K562 (cell line): ENCODE data around the gene MYCL. TPM values are rescaled to one million over a fixed set of nuclear protein-coding genes. Genes with fewer than 3 reads are reported as not detected.

Experiments
- ATAC-seq: fragments of 200-7000 bp; cut with Tn5 transposase; 3 replicates; pipeline ENCODE4 v1.9.1; 2020; ENCODE audit warnings: moderate library complexity
- BruUV-seq: library from RNA; stranded (reverse); fragments of 400-500 nt; replicated peaks from 2 replicates; lab custom pipeline; 2021; lab: Mats Ljungman, UMichigan
- CTCF ChIA-PET: fragments of 300-600 bp; formaldehyde crosslinking; extraction: SDS; loops from one replicate; lab custom pipeline; 2021; ENCODE audit warnings: low intra/inter-chr PET ratio; lab: Yijun Ruan, JAX
- POLR2A ChIA-PET: fragments of 300-600, 350-650 bp; sonication (Branson Sonifier 250); formaldehyde crosslinking; extraction: SDS; loops from one replicate; lab custom pipeline; 2021; ENCODE audit warnings: antibody characterized with exemption, inconsistent platforms; lab: Yijun Ruan, JAX
- DNase-seq, 4 experiments: peaks; one replicate each; pipeline versions ENCODE4 v3.0.0 to v3.0.0-alpha.2; 2011 to 2018; ENCODE audit warnings: low spot score in 3 of 4, mixed read lengths in 3 of 4; ENCODE audit errors: extremely low read depth in 1 of 4
- FAIRE-seq: peaks from 2 replicates; lab custom pipeline; 2011; peaks lifted over from hg19 to GRCh38; lab: Jason Lieb, UNC
- H2AFZ ChIP-seq: 2 replicates; pipeline ENCODE4 v1.6.0; 2011; ENCODE audit warnings: low read depth, low read length, control low read depth, inconsistent platforms
- H3K27ac ChIP-seq: fragments of 200-600 bp; 3 replicates; pipeline ENCODE4 v1.8.0; 2011; ENCODE audit warnings: low read depth, mild to moderate bottlenecking, control low read depth, inconsistent platforms, low read length, moderate library complexity, mixed read lengths; ENCODE audit errors: extremely low read depth
- H3K27me3 ChIP-seq, 2 experiments: fragments of 300-600 bp in 1 of 2; 2 replicates in 1 of 2; 3 replicates in 1 of 2; pipeline versions ENCODE4 v1.6.0 to v1.8.0; 2011; ENCODE audit warnings: inconsistent platforms in 2 of 2, low read length in 2 of 2, mild to moderate bottlenecking in 1 of 2, mixed read lengths in 1 of 2, moderate library complexity in 1 of 2; ENCODE audit not compliant: control insufficient read depth in 2 of 2, insufficient read depth in 2 of 2
- H3K36me3 ChIP-seq: fragments of 300-600 bp; 3 replicates; pipeline ENCODE4 v1.8.0; 2011; ENCODE audit warnings: mild to moderate bottlenecking, low read length, inconsistent platforms; ENCODE audit not compliant: control insufficient read depth, insufficient read depth
- H3K4me1 ChIP-seq, 2 experiments: fragments of 200-600 bp in 1 of 2; replicated peaks in 1 of 2; 2 replicates in 1 of 2; 3 replicates in 1 of 2; pipeline versions ENCODE4 v1.5.1 to v1.8.0; 2011; ENCODE audit warnings: inconsistent platforms in 2 of 2, low read length in 2 of 2, mild to moderate bottlenecking in 1 of 2, mixed read lengths in 1 of 2, moderate library complexity in 1 of 2; ENCODE audit not compliant: control insufficient read depth in 2 of 2, insufficient read depth in 2 of 2
- H3K4me2 ChIP-seq: 2 replicates; pipeline ENCODE4 v1.6.1; 2011; ENCODE audit warnings: low read length, control low read depth, inconsistent platforms, mixed read lengths; ENCODE audit not compliant: insufficient read depth
- H3K4me3 ChIP-seq: fragments of 200-600 bp; sonication (generic), shearing (Covaris generic); 2 replicates; pipeline ENCODE4 v1.5.1; 2016; ENCODE audit warnings: control low read depth, inconsistent platforms
- H3K79me2 ChIP-seq: fragments of 200-600 bp; 3 replicates; pipeline ENCODE4 v1.8.0; 2011; ENCODE audit warnings: low read length, inconsistent platforms; ENCODE audit not compliant: control insufficient read depth, insufficient read depth
- H3K9ac ChIP-seq, 2 experiments: 2 replicates each; pipeline versions ENCODE4 v1.6.0 to v1.6.1; 2011; ENCODE audit warnings: low read depth in 2 of 2, low read length in 2 of 2, control low read depth in 1 of 2, inconsistent platforms in 1 of 2, mild to moderate bottlenecking in 1 of 2, mixed read lengths in 1 of 2; ENCODE audit not compliant: insufficient read depth in 1 of 2
- H3K9me1 ChIP-seq: one replicate; pipeline ENCODE4 v1.6.0; 2011; ENCODE audit warnings: inconsistent platforms, mild to moderate bottlenecking, low read length, moderate library complexity; ENCODE audit not compliant: control insufficient read depth, insufficient read depth
- H3K9me3 ChIP-seq: replicated peaks from 2 replicates; pipeline ENCODE4 v1.5.1; 2011; ENCODE audit warnings: low read depth, low read length, inconsistent platforms; ENCODE audit not compliant: control insufficient read depth, insufficient read depth
- H4K20me1 ChIP-seq: replicated peaks from 2 replicates; pipeline ENCODE4 v1.6.1; 2011; ENCODE audit warnings: low read length, inconsistent platforms, mixed read lengths; ENCODE audit not compliant: control insufficient read depth, insufficient read depth
- CHAMP1 ChIP-seq: fragments of 450-650 bp; IDR thresholded peaks from 2 replicates; pipeline ENCODE4 v1.6.1; 2016; ENCODE audit warnings: mild to moderate bottlenecking
- ETS2 ChIP-seq: IDR thresholded peaks from 2 replicates; pipeline ENCODE4 v1.6.1; 2016; ENCODE audit warnings: borderline replicate concordance, missing genetic modification characterization, mild to moderate bottlenecking, moderate library complexity, missing compliant biosample characterization; ENCODE audit not compliant: poor library complexity, severe bottlenecking
- FOXJ2 ChIP-seq: fragments of 200-800 bp; sonication (Bioruptor generic); IDR thresholded peaks from 2 replicates; pipeline ENCODE4 v1.6.1; 2016; ENCODE audit warnings: missing genetic modification characterization, missing compliant biosample characterization
- FUS ChIP-seq: fragments of 200-400 bp; formaldehyde crosslinking; optimal IDR thresholded peaks from 2 replicates; pipeline ENCODE3; 2017; ENCODE audit warnings: low read depth, low read length
- HIVEP1 ChIP-seq: fragments of 250-450 bp; sonication (Bioruptor Pico); IDR thresholded peaks from 2 replicates; pipeline ENCODE4 v1.4.0; 2020; ENCODE audit warnings: mild to moderate bottlenecking
- MCM5 ChIP-seq: fragments of 450-650 bp; IDR thresholded peaks from 2 replicates; pipeline ENCODE4 v1.6.1; 2016; ENCODE audit warnings: low read depth
- NR4A1 ChIP-seq, 2 experiments: fragments of 250-450 bp in 1 of 2; fragments of 450-650 bp in 1 of 2; sonication (Bioruptor Pico) in 1 of 2; IDR thresholded peaks; 2 replicates each; pipeline versions ENCODE4 v1.4.0 to v1.6.1; 2016 to 2020; ENCODE audit warnings: mild to moderate bottlenecking in 2 of 2, missing compliant biosample characterization in 1 of 2, missing genetic modification characterization in 1 of 2, moderate library complexity in 1 of 2
- PHB ChIP-seq: fragments of 250-450 bp; sonication (Bioruptor Pico); IDR thresholded peaks from 2 replicates; pipeline ENCODE4 v1.5.0; 2021
- PML ChIP-seq: IDR thresholded peaks from 2 replicates; pipeline ENCODE4 v1.6.1; 2012; ENCODE audit warnings: low read length, inconsistent platforms
- POU5F1 ChIP-seq: fragments of 150-350 bp; IDR thresholded peaks from 2 replicates; pipeline ENCODE4 v1.6.1; 2014; ENCODE audit warnings: borderline replicate concordance, low read length, low read depth, mild to moderate bottlenecking; ENCODE audit not compliant: partially characterized antibody
- PTTG1 ChIP-seq: fragments of 450-650 bp; IDR thresholded peaks from 2 replicates; pipeline ENCODE4 v1.6.1; 2016; ENCODE audit warnings: low read depth, mild to moderate bottlenecking, missing genetic modification characterization, missing compliant biosample characterization
- SRF ChIP-seq, 2 experiments: fragments of 250-450, 450-650 bp in 1 of 2; sonication (Bioruptor Pico) in 1 of 2; sonication (generic) in 1 of 2; formaldehyde crosslinking; IDR thresholded peaks; 2 replicates each; pipeline versions ENCODE4 v1.5.0 to v1.5.1; 2020 to 2022; ENCODE audit warnings: mild to moderate bottlenecking in 1 of 2, missing genetic modification reagents in 1 of 2
- TCF3 ChIP-seq: sonication (generic); formaldehyde crosslinking; IDR thresholded peaks from 2 replicates; pipeline ENCODE4 v1.4.0; 2020; ENCODE audit warnings: mild to moderate bottlenecking, missing genetic modification reagents
- ZKSCAN1 ChIP-seq: fragments of 150-350 bp; IDR thresholded peaks from 2 replicates; pipeline ENCODE4 v1.6.1; 2016; ENCODE audit warnings: low read depth, low read length
- ZNF232 ChIP-seq: sonication (generic); formaldehyde crosslinking; IDR thresholded peaks from 2 replicates; pipeline ENCODE4 v1.8.0; 2022; ENCODE audit warnings: mild to moderate bottlenecking, missing genetic modification reagents
- WGBS: fragments of 100-300 bp; shearing (Covaris generic); methylation state at CpG from one replicate; pipeline ENCODE4 v1.1.6; 2016; ENCODE audit warnings: low coverage, mixed read lengths; ENCODE audit not compliant: insufficient coverage; ENCODE audit errors: missing lambda C conversion rate; 5-methylcytosine and 5-hydroxymethylcytosine counted together
- in situ Hi-C: fragments of 300-500 bp; cut with MboI; formaldehyde crosslinking; loops from 4 replicates; pipeline ENCODE4 v1.15.0; 2018; ENCODE audit warnings: inconsistent platforms, mixed read lengths
- intact Hi-C: fragments of 100-400 bp; cut with micrococcal nuclease; formaldehyde crosslinking; loops from 2 replicates; pipeline ENCODE4 v1.14.2; 2022
- polyA plus RNA-seq, 8 experiments: library from polyadenylated mRNA; depleted of rRNA in 4 of 8; stranded (reverse) in 5 of 8; unstranded in 3 of 8; fragments of >200 nt; fragmentation: Nextera tagmentation in 2 of 8; fragmentation: Illumina TruSeq in 1 of 8; extraction: Ambion mirVana in 2 of 8; extraction: Trizol in 1 of 8; gene quantifications; 2 replicates each; pipeline versions ENCODE4 v1.2.1 to v1.2.3, GENCODE V29; 2011 to 2014; ENCODE audit warnings: inconsistent platforms in 1 of 8, missing spikeins in 1 of 8
- total RNA-seq, 7 experiments: library from RNA; depleted of rRNA in 6 of 7; stranded (reverse); fragments of >200 nt in 6 of 7; fragmentation: Illumina TruSeq in 2 of 7; extraction: Trizol in 2 of 7; gene quantifications; 2 replicates each; pipeline versions ENCODE4 v1.2.1 to v1.2.3, GENCODE V29; 2011 to 2021; ENCODE audit warnings: low replicate concordance in 1 of 7
- TF ChIP-seq, protein P1 (sequence below): sonication (generic); formaldehyde crosslinking; IDR thresholded peaks from 2 replicates; pipeline ENCODE4 v1.9.0; 2022; ENCODE audit warnings: mild to moderate bottlenecking, missing genetic modification reagents
- TF ChIP-seq, protein P2 (sequence below): fragments of 250-450 bp; sonication (Bioruptor Pico); IDR thresholded peaks from 2 replicates; pipeline ENCODE4 v1.5.0; 2021; ENCODE audit warnings: mild to moderate bottlenecking, moderate library complexity

Gene MYCL
- total and polyA plus RNA-seq, 9 of the 15 experiments (the other 6 are each of a cell fraction or from before 2014, with no cell fraction given) = 3.5 to 22.0 (median 12.8) TPM

GRCh38 chr1:39894884-39895495, 6.7 kb downstream of the MYCL start:
- ATAC-seq (no peak), FAIRE-seq (no peak), DNase-seq (no peak)
- intact Hi-C loops (loop anchor here (5.0 kb wide), 1 partner anchor 63 kb away; no protein-coding TSS in a partner anchor), in situ Hi-C loops (no loop called here)
- H3K4me2 ChIP-seq = no peak overlapping the region
- peaks cover 4% of the 10 kb centered on the region for H3K9me1 ChIP-seq
- peaks cover 32 to 80% of the 10 kb centered on the region in 2 experiments for H3K4me1 ChIP-seq
- no peaks in the 10 kb centered on the region for H4K20me1 ChIP-seq
- ChIA-PET POLR2A (interaction anchor here (1.7 to 8.9 kb wide), 3 partner anchors 7 to 23 kb away, joined by 7 to 92 read pairs (median 30); partner anchors contain the start of gene TRIT1), CTCF (no interaction called here)
- peaks cover 8% of the 10 kb centered on the region for H3K79me2 ChIP-seq
- 35% methylated on average over 3 of the region's 3 CpGs for WGBS
- BruUV-seq = no TSS peak
- H3K9me3 ChIP-seq = no peaks in the 10 kb centered on the region
- no peak overlapping the region for H3K27ac ChIP-seq
- H3K27me3 ChIP-seq = no peaks in the 10 kb centered on the region
- H3K4me3 ChIP-seq = no peak overlapping the region
- H3K9ac ChIP-seq = no peak overlapping the region
- no peaks in the 10 kb centered on the region; the same call in 2 of the 3 replicates for H3K36me3 ChIP-seq
- no peak overlapping the region for H2AFZ ChIP-seq
- TF ChIP-seq FOXJ2 (tag) (no peak), FUS (no peak), POU5F1 (no peak), PTTG1 (tag) (no peak), ZNF232 (no peak), CHAMP1 (no peak), HIVEP1 (CRISPR knock-in tag) (no peak), NR4A1 (CRISPR knock-in tag; IDR thresholded peaks at IDR 0.05) (no peak), NR4A1 (tag; IDR thresholded peaks at IDR 0.05) (no peak), TCF3 (CRISPR knock-in tag) (no peak), MCM5 (no peak), PML (no peak), SRF (CRISPR knock-in tag; IDR thresholded peaks at IDR 0.05) (no peak), ETS2 (tag) (no peak), PHB (CRISPR knock-in tag) (no peak), ZKSCAN1 (no peak)
- TF ChIP-seq, protein P1, sequence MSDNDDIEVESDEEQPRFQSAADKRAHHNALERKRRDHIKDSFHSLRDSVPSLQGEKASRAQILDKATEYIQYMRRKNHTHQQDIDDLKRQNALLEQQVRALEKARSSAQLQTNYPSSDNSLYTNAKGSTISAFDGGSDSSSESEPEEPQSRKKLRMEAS = no peak
- TF ChIP-seq, protein P2, sequence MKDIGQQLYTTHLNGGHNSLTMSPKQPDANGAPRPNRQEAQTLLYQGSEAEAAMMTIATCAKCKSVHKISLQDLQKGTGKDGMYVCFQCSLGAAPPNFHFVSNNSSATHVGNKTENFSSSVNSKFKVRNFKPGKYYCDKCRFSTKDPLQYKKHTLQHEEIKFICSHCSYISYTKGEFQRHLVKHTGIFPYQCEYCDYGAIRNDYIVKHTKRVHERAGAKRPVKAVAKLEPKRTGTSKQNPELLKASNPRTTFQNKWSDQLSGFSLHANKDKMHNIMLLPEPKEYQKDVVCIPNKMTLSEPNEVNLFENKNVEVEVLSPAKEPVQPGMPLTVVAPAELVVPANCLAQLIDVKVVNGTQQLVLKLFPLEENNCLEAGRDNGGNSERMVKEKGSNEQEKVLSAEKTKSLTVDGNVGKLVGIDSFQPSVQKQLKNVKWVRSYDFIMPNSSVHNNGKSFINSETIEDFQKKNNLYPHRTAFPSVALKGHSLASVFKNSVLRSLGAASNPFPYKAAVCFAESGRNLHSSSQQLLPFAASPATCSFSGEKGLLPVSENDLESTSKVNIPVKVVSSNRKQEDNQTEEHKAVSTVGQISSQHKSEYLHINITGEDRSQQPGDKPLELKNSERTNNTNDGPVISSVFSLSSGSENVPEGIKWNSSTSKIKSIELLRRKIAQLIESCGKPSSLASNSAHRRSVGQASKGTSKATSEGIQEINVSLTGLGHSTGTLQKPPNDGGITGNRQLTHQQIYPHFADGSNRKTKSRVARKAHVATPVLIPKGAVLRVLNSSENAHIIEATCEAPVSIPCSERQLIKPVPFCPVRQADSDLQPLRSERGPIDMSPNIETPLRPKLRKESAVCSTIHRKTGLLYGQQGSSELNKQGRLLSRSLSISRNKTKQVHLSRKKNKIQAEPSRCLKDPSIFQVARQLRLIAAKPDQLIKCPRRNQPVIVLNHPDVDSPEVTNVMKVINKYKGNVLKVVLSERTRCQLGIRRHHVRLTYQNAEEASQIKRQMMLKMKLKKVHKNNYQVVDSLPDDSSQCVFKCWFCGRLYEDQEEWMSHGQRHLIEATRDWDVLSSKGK (CRISPR knock-in tag) = no peak
